ENCODE results near the gene EMC9. TPM values are rescaled to one million over a fixed set of nuclear protein-coding genes. Genes with fewer than 3 reads are reported as not detected.

EMC9 gene
- total RNA-seq, 1 donor from 2014 or later: 17.9 TPM

DNA sequence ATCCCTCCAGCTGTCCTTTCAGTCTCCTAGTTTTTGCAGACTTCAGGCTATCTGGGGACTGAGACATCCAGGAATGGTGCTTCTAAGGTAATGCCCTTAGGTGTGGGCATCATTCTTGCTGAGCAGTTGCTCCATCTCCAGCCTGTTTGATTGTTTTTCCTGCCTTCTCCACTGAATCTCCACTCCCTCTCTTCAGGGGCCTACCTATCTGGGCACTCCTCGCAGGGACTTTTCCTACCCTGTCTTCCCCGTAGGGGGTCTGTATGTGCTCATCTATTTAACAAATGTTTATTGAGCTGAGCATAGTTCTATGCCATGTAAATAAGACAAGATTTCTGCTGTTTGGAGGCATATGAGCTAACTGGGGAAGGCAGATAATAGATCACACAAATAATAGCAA is 8.4 kb downstream of the EMC9 start:
- intact Hi-C loops (cut with micrococcal nuclease): no loop called here

- intact Hi-C loops (cut with micrococcal nuclease): no loop called here
Measured at GRCh38 chr14:24132061-24132685, 9.2 kb downstream of the EMC9 start.

- intact Hi-C loops (cut with micrococcal nuclease): no loop called here
Measured at GRCh38 chr14:24131549-24131966, 9.8 kb downstream of the EMC9 start.

GRCh38 chr14:24130717-24131548 is 10.5 kb downstream of the EMC9 start:
- intact Hi-C loops (cut with micrococcal nuclease): no loop called here

DNA sequence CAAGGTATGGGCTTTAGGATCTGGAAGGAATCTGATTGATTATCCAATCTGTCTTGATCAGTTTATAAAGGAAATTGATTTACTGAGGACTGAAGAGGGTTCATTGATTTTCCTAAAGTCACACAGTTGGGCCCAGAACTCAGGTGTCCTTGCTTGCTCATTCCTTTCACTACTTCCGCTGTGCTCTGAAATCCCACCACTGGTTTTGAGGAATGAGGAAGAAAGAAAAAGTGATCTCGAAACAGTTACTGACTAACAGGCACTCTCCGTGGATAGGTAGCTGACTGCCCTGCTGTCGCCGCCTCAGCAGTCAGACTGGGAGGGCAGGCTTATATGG is 11.0 kb downstream of the EMC9 start, which contains the start of gene FITM1:
Gene FITM1 (plus strand): TSS at position 280 of the 337 bp plus-strand sequence. CDS start 905 bp downstream, outside the sequence.
- intact Hi-C loops (cut with micrococcal nuclease): no loop called here

- intact Hi-C loops (cut with micrococcal nuclease): no loop called here
Measured at GRCh38 chr14:24129410-24129998, 11.9 kb downstream of the EMC9 start.

- intact Hi-C loops (cut with micrococcal nuclease): no loop called here
Measured at GRCh38 chr14:24127673-24128072, 13.7 kb downstream of the EMC9 start.

GRCh38 chr14:24126939-24127338 is 14.5 kb downstream of the EMC9 start:
- intact Hi-C loops (cut with micrococcal nuclease): no loop called here

- intact Hi-C loops (cut with micrococcal nuclease): no loop called here
Measured at GRCh38 chr14:24123424-24124417, 17.7 kb downstream of the EMC9 start.

DNA sequence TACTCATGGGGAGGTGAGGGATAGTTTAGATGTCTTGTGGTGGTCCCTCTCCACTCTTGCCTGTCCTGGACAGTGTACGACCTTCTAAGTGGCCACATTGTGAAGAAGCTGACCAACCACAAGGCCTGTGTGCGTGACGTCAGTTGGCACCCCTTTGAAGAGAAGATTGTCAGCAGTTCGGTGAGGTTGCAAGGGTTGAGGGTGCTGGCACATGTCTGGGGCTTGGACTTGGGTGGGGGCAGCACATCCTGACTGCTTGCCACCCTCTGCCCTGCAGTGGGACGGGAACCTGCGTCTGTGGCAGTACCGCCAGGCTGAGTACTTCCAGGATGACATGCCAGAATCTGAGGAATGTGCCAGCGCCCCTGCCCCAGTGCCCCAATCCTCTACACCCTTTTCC is 18.5 kb downstream of the EMC9 start:
- intact Hi-C loops (cut with micrococcal nuclease): no loop called here

DNA sequence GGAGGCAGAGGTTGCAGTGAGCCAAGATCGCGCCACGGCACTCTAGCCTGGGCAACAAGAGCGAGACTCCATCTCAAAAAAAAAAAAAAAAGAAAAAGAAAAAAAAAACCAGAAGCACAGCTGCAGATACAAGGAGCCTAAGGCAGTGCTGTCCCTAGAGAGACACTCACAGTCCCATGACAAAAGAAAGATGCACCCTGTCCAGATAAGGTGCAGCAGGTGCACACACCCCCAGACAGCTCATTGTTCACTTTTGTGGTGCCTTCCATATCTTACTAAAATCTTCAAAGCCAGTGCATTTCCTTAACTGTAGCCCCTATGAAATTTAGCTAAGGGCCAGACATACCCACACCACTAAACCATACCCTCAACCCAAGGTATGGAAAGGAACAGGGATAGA is 19.0 kb downstream of the EMC9 start:
- intact Hi-C loops (cut with micrococcal nuclease): no loop called here

- intact Hi-C loops (cut with micrococcal nuclease): no loop called here
Measured at GRCh38 chr14:24121210-24121609, 20.2 kb downstream of the EMC9 start.

DNA sequence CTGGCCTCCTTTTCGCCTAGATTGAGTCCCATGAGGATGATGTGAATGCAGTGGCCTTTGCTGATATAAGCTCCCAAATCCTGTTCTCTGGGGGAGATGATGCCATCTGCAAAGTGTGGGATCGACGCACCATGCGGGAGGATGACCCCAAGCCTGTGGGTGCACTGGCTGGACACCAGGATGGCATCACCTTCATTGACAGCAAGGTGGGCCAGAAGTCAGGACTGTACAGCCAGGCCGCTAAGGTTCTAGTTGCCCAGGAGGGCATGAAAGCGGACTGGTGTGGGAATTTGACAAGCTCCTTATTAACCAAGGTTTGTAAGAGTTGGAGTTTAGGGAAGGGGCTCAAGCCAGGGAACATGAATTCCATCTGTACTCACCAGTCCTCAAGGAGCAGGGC is 21.7 kb downstream of the EMC9 start:
- intact Hi-C loops (cut with micrococcal nuclease): loop anchor here (5.0 to 10.0 kb wide), 2 partner anchors 193 to 555 kb away; partner anchors contain the start of genes LTB4R and LTB4R2

DNA sequence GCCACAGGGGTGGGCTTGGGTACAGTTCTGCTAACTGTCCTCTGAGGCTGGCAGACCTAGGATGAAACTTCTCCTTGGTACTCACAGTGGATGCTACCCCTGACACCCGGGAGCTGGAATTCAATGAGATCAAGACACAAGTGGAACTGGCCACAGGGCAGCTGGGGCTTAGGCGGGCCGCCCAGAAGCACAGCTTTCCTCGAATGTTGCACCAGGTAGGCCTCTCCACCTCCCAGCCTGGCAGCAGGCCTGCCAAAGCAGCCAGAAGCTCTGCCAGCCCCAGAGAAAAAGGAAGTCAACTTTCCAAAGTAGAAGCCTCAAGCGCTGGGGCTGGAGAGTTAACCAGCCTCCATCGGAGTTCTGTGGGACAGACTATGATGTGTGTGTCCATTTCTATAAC is 24.2 kb downstream of the EMC9 start:
- intact Hi-C loops (cut with micrococcal nuclease): loop anchor here (5.0 to 10.0 kb wide), 2 partner anchors 195 to 558 kb away; partner anchors contain the start of genes LTB4R and LTB4R2

GRCh38 chr14:24116128-24116814 is 25.1 kb downstream of the EMC9 start:
- intact Hi-C loops (cut with micrococcal nuclease): loop anchor here (5.0 to 10.0 kb wide), 2 partner anchors 196 to 559 kb away; partner anchors contain the start of genes LTB4R and LTB4R2

GRCh38 chr14:24115422-24116127 is 25.8 kb downstream of the EMC9 start:
- intact Hi-C loops (cut with micrococcal nuclease): loop anchor here (1.0 to 10.0 kb wide), 6 partner anchors 46 to 814 kb away; partner anchors contain the start of genes DHRS1, IRF9, LTB4R and LTB4R2

- intact Hi-C loops (cut with micrococcal nuclease): loop anchor here (1.0 to 10.0 kb wide), 24 partner anchors 20 to 1185 kb away; partner anchors contain the start of genes ACIN1, C14orf119, CARMIL3 and CHMP4A
Measured at GRCh38 chr14:24114532-24115421, 26.6 kb downstream of the EMC9 start, which contains the start of the genes DCAF11 and NRL. TSS of gene DCAF11 (plus strand) at chr14:24114777. CDS start at chr14:24115595, 818 bp downstream. TSS of gene NRL (minus strand) at chr14:24114949. CDS start at chr14:24082848, 32,101 bp downstream.
